Upper lobe of left lung (tissue), 6 donors: ENCODE measurements around the gene PGBD5. TPM values are rescaled to one million over a fixed set of nuclear protein-coding genes. Genes with fewer than 3 reads are reported as not detected.
A peak's percentile ranks its signal among the peaks of the same experiment; 100 is the strongest.

Source experiments
- ATAC-seq, 2 donors: fragments of 200-7000 bp; cut with Tn5 transposase; one replicate each; pipeline ENCODE4 v1.9.1; 2022; ENCODE audit warnings: mild to moderate bottlenecking in 2 of 2, moderate library complexity in 2 of 2; ENCODE audit not compliant: low FRiP score in 2 of 2
- DNase-seq, 2 donors: peaks; one replicate each; pipeline ENCODE4 v3.0.0-alpha.2; 2019 to 2020
- H3K27ac ChIP-seq, 4 donors: fragments of 200-600 bp; sonication (generic); one replicate each; pipeline ENCODE4 v1.5.1; 2016 to 2019
- H3K27me3 ChIP-seq, 4 donors: fragments of 200-600 bp; sonication (generic); one replicate each; pipeline ENCODE4 v1.5.1; 2017 to 2019
- H3K36me3 ChIP-seq, 4 donors: fragments of 200-600 bp; sonication (generic); one replicate each; pipeline ENCODE4 v1.5.1; 2016 to 2019
- H3K4me1 ChIP-seq, 4 donors: fragments of 200-600 bp; sonication (generic); one replicate each; pipeline ENCODE4 v1.5.1; 2018 to 2019
- H3K4me3 ChIP-seq, 4 donors: fragments of 200-600 bp; sonication (generic); one replicate each; pipeline ENCODE4 v1.5.1; 2017 to 2019; ENCODE audit warnings: mild to moderate bottlenecking in 2 of 4, moderate library complexity in 1 of 4
- H3K9me3 ChIP-seq, 4 donors: fragments of 200-600 bp; sonication (generic); one replicate each; pipeline ENCODE4 v1.5.1; 2018 to 2019
- CTCF ChIP-seq, 6 experiments: fragments of 450-650 bp in 4 of 6; fragments of 200-600 bp in 2 of 6; sonication (generic) in 2 of 6; IDR thresholded peaks; one replicate each; pipeline ENCODE4 v1.5.1; 2016 to 2019; ENCODE audit warnings: antibody characterized with exemption in 6 of 6
- EP300 ChIP-seq, 4 donors: sonication (generic); formaldehyde crosslinking; IDR thresholded peaks; one replicate each; pipeline ENCODE4 v1.5.1; 2017; ENCODE audit warnings: antibody characterized with exemption in 4 of 4, control low read depth in 2 of 4
- POLR2A ChIP-seq, 4 donors: fragments of 450-650 bp; IDR thresholded peaks; one replicate each; pipeline ENCODE4 v1.5.1; 2016 to 2017; ENCODE audit warnings: antibody characterized with exemption in 4 of 4, mild to moderate bottlenecking in 2 of 4
- POLR2AphosphoS5 ChIP-seq, 2 donors: sonication (generic); formaldehyde crosslinking; IDR thresholded peaks; one replicate each; pipeline ENCODE4 v1.5.1; 2017; ENCODE audit warnings: antibody characterized with exemption in 2 of 2
- WGBS, 2 donors: methylation state at CpG; one replicate each; pipeline ENCODE4 v1.1.5; 2017 to 2018; 5-methylcytosine and 5-hydroxymethylcytosine counted together
- total RNA-seq, 6 donors: library from RNA; depleted of rRNA in 4 of 6; stranded (reverse); fragments of >200 nt in 4 of 6; gene quantifications; one replicate each; pipeline versions ENCODE4 v1.1.0 to v1.2.1, GENCODE V29; 2016 to 2021
- donor health status: DM: no; HTN: no; CAD: no; lungs with moderate emphysema.
- donor health status: DM: no; HTN: yes; CAD: no; lungs with severe emphysema.

PGBD5 gene
- total RNA-seq, 6 donors from 2014 or later = 0.78 to 5.0 (median 3.9) TPM

- H3K9me3 ChIP-seq = peaks cover 0 to 13% (median 4%) of the 10 kb centered on the region in 4 donors
- H3K27me3 ChIP-seq = no peaks in the 10 kb centered on the region
- H3K4me1 ChIP-seq = peaks cover 2 to 15% (median 9%) of the 10 kb centered on the region in 4 donors
- 21 to 40% methylated on average over 6 of the region's 6 CpGs for WGBS, 2 donors
- TF ChIP-seq EP300 (IDR thresholded peaks at IDR 0.05) (no peak), CTCF (IDR thresholded peaks at IDR 0.05) (no peak), POLR2AphosphoS5 (IDR thresholded peaks at IDR 0.05) (no peak), POLR2A (IDR thresholded peaks at IDR 0.05) (no peak)
- ATAC-seq (no peak), DNase-seq (no peak)
- H3K36me3 ChIP-seq = no peaks in the 10 kb centered on the region
- H3K4me3 ChIP-seq = no peak overlapping the region
- H3K27ac ChIP-seq = peak overlapping the region in 3 of 4 donors; percentile 4 to 58 (median 29)
Observed at GRCh38 chr1:230381585-230381984, 44.5 kb downstream of the PGBD5 start.

- TF ChIP-seq EP300 (IDR thresholded peaks at IDR 0.05) (no peak), POLR2A (IDR thresholded peaks at IDR 0.05) (no peak), POLR2AphosphoS5 (IDR thresholded peaks at IDR 0.05) (no peak), CTCF (IDR thresholded peaks at IDR 0.05) (no peak)
- Histone ChIP-seq H3K36me3 (no peaks in the 10 kb centered on the region), H3K27ac (peak overlapping the region; percentile 4 to 58 (median 31)), H3K9me3 (peaks cover 0 to 13% (median 4%) of the 10 kb centered on the region in 4 donors), H3K4me1 (peaks cover 2 to 15% (median 9%) of the 10 kb centered on the region in 4 donors), H3K4me3 (no peak overlapping the region), H3K27me3 (no peaks in the 10 kb centered on the region)
- peak in 1 of 2 donors; percentile 51 for DNase-seq
- WGBS, 2 donors = 69 to 71% methylated on average over 2 to 5 of the region's 5 CpGs
- ATAC-seq = peak; percentile 6 to 19
Observed at GRCh38 chr1:230381049-230381467, 45.1 kb downstream of the PGBD5 start.

- H3K36me3 ChIP-seq = no peaks in the 10 kb centered on the region
- H3K4me1 ChIP-seq = peaks cover 2 to 15% (median 9%) of the 10 kb centered on the region in 4 donors
- no peak for TF ChIP-seq CTCF (IDR thresholded peaks at IDR 0.05)
- TF ChIP-seq POLR2AphosphoS5 (IDR thresholded peaks at IDR 0.05) = no peak
- TF ChIP-seq EP300 (IDR thresholded peaks at IDR 0.05) = no peak
- no peak for TF ChIP-seq POLR2A (IDR thresholded peaks at IDR 0.05)
- no peak for DNase-seq
- no peaks in the 10 kb centered on the region for H3K27me3 ChIP-seq
- no peak overlapping the region for H3K27ac ChIP-seq
- peaks cover 0 to 13% (median 4%) of the 10 kb centered on the region in 4 donors for H3K9me3 ChIP-seq
- WGBS, 2 donors = 56 to 60% methylated on average over 1 of the region's 1 CpG
- ATAC-seq = no peak
- no peak overlapping the region for H3K4me3 ChIP-seq
Observed at GRCh38 chr1:230379928-230380327, 46.2 kb downstream of the PGBD5 start.

GRCh38 chr1:230379462-230379861 lies 46.7 kb downstream of the PGBD5 start:
- no peak overlapping the region for H3K27ac ChIP-seq
- H3K36me3 ChIP-seq = no peaks in the 10 kb centered on the region
- no peaks in the 10 kb centered on the region for H3K27me3 ChIP-seq
- DNase-seq (no peak), ATAC-seq (no peak)
- H3K9me3 ChIP-seq = peaks cover 0 to 13% (median 4%) of the 10 kb centered on the region in 4 donors
- peaks cover 2 to 15% (median 9%) of the 10 kb centered on the region in 4 donors for H3K4me1 ChIP-seq
- H3K4me3 ChIP-seq = no peak overlapping the region
- TF ChIP-seq CTCF (IDR thresholded peaks at IDR 0.05) (no peak), EP300 (IDR thresholded peaks at IDR 0.05) (no peak), POLR2AphosphoS5 (IDR thresholded peaks at IDR 0.05) (no peak), POLR2A (IDR thresholded peaks at IDR 0.05) (no peak)
- 93 to 95% methylated on average over 3 of the region's 3 CpGs for WGBS, 2 donors

- 50 to 67% methylated on average over 2 of the region's 2 CpGs for WGBS, 2 donors
- ATAC-seq (no peak), DNase-seq (no peak)
- H3K36me3 ChIP-seq = no peaks in the 10 kb centered on the region
- peaks cover 2 to 15% (median 9%) of the 10 kb centered on the region in 4 donors for H3K4me1 ChIP-seq
- H3K27me3 ChIP-seq = no peaks in the 10 kb centered on the region
- TF ChIP-seq POLR2A (IDR thresholded peaks at IDR 0.05) (no peak), EP300 (IDR thresholded peaks at IDR 0.05) (no peak), POLR2AphosphoS5 (IDR thresholded peaks at IDR 0.05) (no peak), CTCF (IDR thresholded peaks at IDR 0.05) (no peak)
- no peak overlapping the region for H3K27ac ChIP-seq
- H3K4me3 ChIP-seq = no peak overlapping the region
- H3K9me3 ChIP-seq = peaks cover 0 to 13% (median 4%) of the 10 kb centered on the region in 4 donors
Observed at GRCh38 chr1:230377851-230378250, 48.3 kb downstream of the PGBD5 start.
